A549 (cell line): ENCODE data around the gene JAZF1. TPM values are rescaled to one million over a fixed set of nuclear protein-coding genes. Genes with fewer than 3 reads are reported as not detected.

ENCODE experiments used
- ATAC-seq, 2 experiments: fragments of 200-7000 bp in 1 of 2; fragments of >200 bp in 1 of 2; cut with Nextera tagmentation in 1 of 2; cut with Tn5 transposase in 1 of 2; 3 replicates each; pipeline versions ENCODE4 v1.8.0 to v1.9.1; 2018 to 2020; ENCODE audit warnings: mild to moderate bottlenecking in 1 of 2, moderate library complexity in 1 of 2
- CTCF ChIA-PET: fragments of 300-600 bp; sonication (Branson Sonifier 250); formaldehyde crosslinking; extraction: SDS; loops from one replicate; lab custom pipeline; 2021; ENCODE audit warnings: antibody characterized with exemption, inconsistent platforms; lab: Yijun Ruan, JAX
- POLR2A ChIA-PET: fragments of 350-600 bp; formaldehyde crosslinking; extraction: SDS; loops from one replicate; lab custom pipeline; 2021; ENCODE audit warnings: antibody characterized with exemption, inconsistent platforms; lab: Yijun Ruan, JAX
- DNase-seq, 2 experiments: peaks; one replicate each; pipeline versions ENCODE4 v3.0.0 to v3.0.0-alpha.2; 2011 to 2016; ENCODE audit warnings: low read depth in 1 of 2, low spot score in 1 of 2
- FAIRE-seq: peaks from 2 replicates; lab custom pipeline; 2011; peaks lifted over from hg19 to GRCh38; lab: Jason Lieb, UNC
- H3K27ac ChIP-seq, 2 experiments: fragments of >200 bp; sonication (Bioruptor Twin); formaldehyde crosslinking; 3 replicates each; pipeline ENCODE4 v1.5.1; 2016 to 2017
- H3K4me1 ChIP-seq: fragments of >200 bp; sonication (Bioruptor Twin); formaldehyde crosslinking; 3 replicates; pipeline ENCODE4 v1.6.1; 2016
- H3K4me2 ChIP-seq: fragments of >200 bp; sonication (Bioruptor Twin); formaldehyde crosslinking; 3 replicates; pipeline ENCODE4 v1.6.1; 2016
- H3K4me3 ChIP-seq: fragments of >200 bp; sonication (Bioruptor Twin); formaldehyde crosslinking; 3 replicates; pipeline ENCODE4 v1.5.1; 2016
- H3K9me3 ChIP-seq: fragments of >200 bp; sonication (Bioruptor Twin); formaldehyde crosslinking; 3 replicates; pipeline ENCODE4 v1.6.1; 2016
- CBX8 ChIP-seq: fragments of 200-600 bp; sonication (generic); IDR thresholded peaks from 2 replicates; pipeline ENCODE4 v1.6.1; 2016
- CEBPB ChIP-seq, 2 experiments: fragments of >200 bp in 1 of 2; sonication (Bioruptor Twin) in 1 of 2; formaldehyde crosslinking in 1 of 2; IDR thresholded peaks; 2 replicates each; pipeline ENCODE4 v1.6.1; 2012 to 2016
- EHF ChIP-seq: fragments of 250-450 bp; sonication (Bioruptor Pico); IDR thresholded peaks from 2 replicates; pipeline ENCODE4 v1.5.0; 2020; ENCODE audit warnings: mild to moderate bottlenecking
- EP300 ChIP-seq, 2 experiments: fragments of >200 bp; sonication (Bioruptor Twin); formaldehyde crosslinking; IDR thresholded peaks; 2 replicates in 1 of 2; 3 replicates in 1 of 2; pipeline ENCODE4 v1.6.1; 2016 to 2017
- FOSL2 ChIP-seq, 2 experiments: fragments of 450-650 bp in 1 of 2; fragments of >200 bp in 1 of 2; sonication (Bioruptor Twin) in 1 of 2; formaldehyde crosslinking; IDR thresholded peaks; 2 replicates each; pipeline versions ENCODE4 v1.5.0 to v1.6.1; 2016 to 2020; ENCODE audit warnings: mild to moderate bottlenecking in 1 of 2, moderate library complexity in 1 of 2
- FOXS1 ChIP-seq: fragments of 250-450 bp; sonication (Bioruptor Pico); IDR thresholded peaks from 2 replicates; pipeline ENCODE4 v1.5.0; 2020; ENCODE audit warnings: mild to moderate bottlenecking, moderate library complexity
- HEYL ChIP-seq: fragments of 250-450 bp; sonication (Bioruptor Pico); IDR thresholded peaks from 2 replicates; pipeline ENCODE4 v1.8.0; 2021; ENCODE audit warnings: mild to moderate bottlenecking, moderate library complexity
- HOXA7 ChIP-seq: fragments of 250-450 bp; sonication (Bioruptor Pico); IDR thresholded peaks from 2 replicates; pipeline ENCODE4 v1.5.0; 2020; ENCODE audit warnings: mild to moderate bottlenecking, moderate library complexity
- HOXB13 ChIP-seq: fragments of 250-450 bp; sonication (Bioruptor Pico); IDR thresholded peaks from 2 replicates; pipeline ENCODE4 v1.5.0; 2020; ENCODE audit warnings: low read depth, mild to moderate bottlenecking, moderate library complexity
- HOXB5 ChIP-seq: fragments of 250-450 bp; sonication (Bioruptor Pico); IDR thresholded peaks from 2 replicates; pipeline ENCODE4 v1.5.0; 2020; ENCODE audit warnings: mild to moderate bottlenecking, moderate library complexity
- JUNB ChIP-seq: fragments of >200 bp; sonication (Bioruptor Twin); formaldehyde crosslinking; IDR thresholded peaks from 2 replicates; pipeline ENCODE4 v1.6.1; 2016
- KDM5A ChIP-seq: fragments of 200-600 bp; sonication (generic); IDR thresholded peaks from 2 replicates; pipeline ENCODE4 v1.6.1; 2016; ENCODE audit warnings: antibody characterized with exemption, mild to moderate bottlenecking
- MAFK ChIP-seq: fragments of 450-650 bp; IDR thresholded peaks from 2 replicates; pipeline ENCODE4 v1.6.1; 2014; ENCODE audit not compliant: partially characterized antibody
- MYC ChIP-seq: IDR thresholded peaks from 2 replicates; pipeline ENCODE4 v1.6.1; 2012; ENCODE audit warnings: mild to moderate bottlenecking, inconsistent platforms, low read length, improper control_type of control experiment, borderline replicate concordance
- PHF8 ChIP-seq: fragments of 200-600 bp; sonication (generic); IDR thresholded peaks from 2 replicates; pipeline ENCODE4 v1.6.1; 2016; ENCODE audit warnings: low read depth, mild to moderate bottlenecking, antibody characterized with exemption, moderate library complexity, borderline replicate concordance
- POLR2AphosphoS2 ChIP-seq: conservative IDR thresholded peaks from 2 replicates; pipeline ENCODE4 v1.6.1; 2012; ENCODE audit warnings: low read length, improper control_type of control experiment, inconsistent platforms
- RFX5 ChIP-seq: fragments of 450-650 bp; IDR thresholded peaks from 2 replicates; pipeline ENCODE4 v1.7.1; 2014; ENCODE audit warnings: antibody characterized with exemption, mild to moderate bottlenecking, moderate library complexity
- SMC3 ChIP-seq: fragments of >200 bp; sonication (Bioruptor Twin); formaldehyde crosslinking; IDR thresholded peaks from 3 replicates; pipeline ENCODE4 v1.6.1; 2018; ENCODE audit warnings: inconsistent platforms
- TFCP2L1 ChIP-seq: fragments of 250-450 bp; sonication (Bioruptor Pico); IDR thresholded peaks from 2 replicates; pipeline ENCODE4 v1.5.0; 2021; ENCODE audit warnings: mild to moderate bottlenecking
- ZFP36 ChIP-seq: fragments of 450-650 bp; IDR thresholded peaks from 2 replicates; pipeline ENCODE4 v1.6.1; 2014; ENCODE audit warnings: borderline replicate concordance; ENCODE audit not compliant: partially characterized antibody
- ZSCAN20 ChIP-seq: fragments of 250-450 bp; sonication (Bioruptor Pico); IDR thresholded peaks from 2 replicates; pipeline ENCODE4 v1.8.0; 2022; ENCODE audit warnings: mild to moderate bottlenecking, moderate library complexity
- WGBS: methylation state at CpG from one replicate; pipeline ENCODE4 v1.1.6; 2017; ENCODE audit errors: missing lambda C conversion rate; 5-methylcytosine and 5-hydroxymethylcytosine counted together
- polyA plus RNA-seq, 4 experiments: library from polyadenylated mRNA; depleted of rRNA in 3 of 4; stranded (reverse); fragments of >200 nt; fragmentation: RNase III in 1 of 4; extraction: RNeasy Plus Mini Kit Qiagen cat#74134 plus additional on column Dnase treatment in 1 of 4; gene quantifications; 2 replicates in 3 of 4; 3 replicates in 1 of 4; pipeline ENCODE4 v1.2.3, GENCODE V29; 2011 to 2017
- TF ChIP-seq, protein P1 (sequence below): fragments of >200 bp; sonication (Bioruptor Twin); formaldehyde crosslinking; IDR thresholded peaks from 2 replicates; pipeline ENCODE4 v1.6.1; 2016
- TF ChIP-seq, protein P2 (sequence below): fragments of >200 bp; sonication (Bioruptor Twin); formaldehyde crosslinking; IDR thresholded peaks from 3 replicates; pipeline ENCODE4 v1.6.1; 2016
- TF ChIP-seq, protein P3 (sequence below): fragments of >200 bp; sonication (Bioruptor Twin); formaldehyde crosslinking; IDR thresholded peaks from 3 replicates; pipeline ENCODE4 v1.5.1; 2016
- TF ChIP-seq, protein P4 (sequence below): fragments of 250-450 bp; sonication (Bioruptor Pico); IDR thresholded peaks from 2 replicates; pipeline ENCODE4 v1.5.0; 2020; ENCODE audit warnings: low read depth, mild to moderate bottlenecking, moderate library complexity

JAZF1 gene
- polyA plus RNA-seq, 2 of the 4 experiments (the other 2 are of a cell fraction) = 1.9 to 2.8 TPM

DNA sequence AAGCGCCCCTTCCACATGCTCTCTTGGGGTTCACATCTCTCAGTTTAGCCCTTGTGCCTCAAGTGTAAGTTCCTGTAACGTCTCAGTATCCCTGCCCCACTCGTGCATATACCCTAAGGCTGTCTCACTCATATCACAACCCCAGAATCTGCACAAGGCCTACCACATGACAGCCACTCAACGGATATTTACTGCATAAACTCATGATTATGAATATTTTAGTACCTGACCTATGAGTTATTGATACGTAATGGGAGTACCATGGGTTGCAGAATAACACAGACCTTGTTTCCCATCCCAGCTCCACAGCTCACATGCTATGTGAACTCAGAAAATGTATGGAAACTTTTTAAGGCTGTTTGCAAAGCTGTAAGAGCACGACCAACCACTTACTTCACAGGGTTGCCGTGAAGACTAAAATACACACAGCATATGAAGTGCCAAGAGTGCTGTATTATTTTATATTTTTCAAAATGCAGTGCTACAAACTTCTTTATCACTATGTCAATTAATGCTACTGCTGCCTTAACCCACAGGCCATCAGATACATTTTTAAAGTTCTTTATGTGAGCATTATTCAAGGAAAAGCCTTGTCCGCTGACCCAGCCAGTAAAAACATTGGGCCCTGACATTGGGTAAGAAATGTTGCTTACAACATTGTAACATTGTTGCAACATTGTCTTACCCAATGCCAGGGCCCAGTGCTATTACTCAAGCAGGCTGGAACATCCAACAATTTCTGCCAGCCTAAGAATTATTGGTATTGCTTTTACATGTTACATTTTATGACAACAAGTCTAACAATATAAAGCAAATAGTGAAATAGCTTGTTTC is 97.2 kb downstream of the JAZF1 start:
- peaks cover 18% of the 10 kb centered on the region for H3K4me1 ChIP-seq
- ATAC-seq = peak; percentile 40 to 70; a peak in 3 of 6 replicates
- WGBS = 87% methylated on average over 8 of the region's 8 CpGs
- H3K4me3 ChIP-seq = no peak overlapping the region
- H3K27ac ChIP-seq = peak overlapping the region; percentile 55 to 64; a peak in 4 of 6 replicates
- TF ChIP-seq, protein P1, sequence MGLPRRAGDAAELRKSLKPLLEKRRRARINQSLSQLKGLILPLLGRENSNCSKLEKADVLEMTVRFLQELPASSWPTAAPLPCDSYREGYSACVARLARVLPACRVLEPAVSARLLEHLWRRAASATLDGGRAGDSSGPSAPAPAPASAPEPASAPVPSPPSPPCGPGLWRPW = peak; percentile 97
- TF ChIP-seq POLR2AphosphoS2 (no peak), JUNB (peak; percentile 16; the same call in 1 of the 2 replicates), EP300 (IDR thresholded peaks at IDR 0.05) (peak in 1 of 2 experiments; percentile 56; a peak in 2 of 5 replicates), KDM5A (no peak), CEBPB (IDR thresholded peaks at IDR 0.05) (peak; percentile 89 to 96), ZFP36 (no peak)
- TF ChIP-seq, protein P2, sequence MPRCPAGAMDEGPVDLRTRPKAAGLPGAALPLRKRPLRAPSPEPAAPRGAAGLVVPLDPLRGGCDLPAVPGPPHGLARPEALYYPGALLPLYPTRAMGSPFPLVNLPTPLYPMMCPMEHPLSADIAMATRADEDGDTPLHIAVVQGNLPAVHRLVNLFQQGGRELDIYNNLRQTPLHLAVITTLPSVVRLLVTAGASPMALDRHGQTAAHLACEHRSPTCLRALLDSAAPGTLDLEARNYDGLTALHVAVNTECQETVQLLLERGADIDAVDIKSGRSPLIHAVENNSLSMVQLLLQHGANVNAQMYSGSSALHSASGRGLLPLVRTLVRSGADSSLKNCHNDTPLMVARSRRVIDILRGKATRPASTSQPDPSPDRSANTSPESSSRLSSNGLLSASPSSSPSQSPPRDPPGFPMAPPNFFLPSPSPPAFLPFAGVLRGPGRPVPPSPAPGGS = 0 out of 3 replicates have a peak, but pooled peaks have one; percentile 46
- POLR2A ChIA-PET = no interaction called here
- no peak for FAIRE-seq
- peak overlapping the region; percentile 9; the same call in 2 of the 3 replicates for H3K4me2 ChIP-seq
- CTCF ChIA-PET = interaction anchor here (0.7 to 11.3 kb wide), 8 partner anchors 9 to 163 kb away, joined by 3 to 117 read pairs (median 3); no protein-coding TSS in a partner anchor
- H3K9me3 ChIP-seq = no peaks in the 10 kb centered on the region
- DNase-seq = peak in 1 of 2 experiments; percentile 31

DNA sequence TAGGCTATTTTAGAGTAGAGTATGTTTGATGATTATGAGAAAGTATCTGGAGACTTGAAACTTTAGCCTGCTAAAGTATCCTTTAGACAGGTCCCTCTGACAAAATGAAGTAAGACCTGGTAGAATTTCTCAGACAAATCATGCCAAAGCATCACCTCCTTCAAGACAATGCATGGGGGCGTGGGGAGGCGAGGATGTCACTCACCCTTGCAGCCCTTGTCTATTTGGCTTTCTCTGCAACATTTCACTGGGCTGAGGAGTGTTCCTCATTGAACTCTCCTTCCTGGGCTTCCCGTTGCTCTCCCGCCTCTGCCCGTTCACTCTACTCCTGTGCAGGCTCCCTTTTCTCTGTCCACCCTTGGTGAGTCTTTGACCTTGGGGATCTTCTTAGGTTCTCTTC is 98.5 kb downstream of the JAZF1 start:
- no peak for DNase-seq
- 93% methylated on average over 5 of the region's 5 CpGs for WGBS
- no peak overlapping the region for H3K4me3 ChIP-seq
- no peaks in the 10 kb centered on the region for H3K9me3 ChIP-seq
- H3K27ac ChIP-seq = peak overlapping the region; percentile 55 to 64; a peak in 4 of 6 replicates
- ChIA-PET CTCF (interaction anchor here (1.2 to 11.3 kb wide), 4 partner anchors 8 to 62 kb away, joined by 3 to 117 read pairs (median 7); no protein-coding TSS in a partner anchor), POLR2A (no interaction called here)
- no peak for TF ChIP-seq PHF8
- TF ChIP-seq, all 56 proteins: peak for 0
- Histone ChIP-seq H3K4me2 (no peak overlapping the region), H3K4me1 (peaks cover 30% of the 10 kb centered on the region)
- no peak for ATAC-seq
- no peak for FAIRE-seq

DNA sequence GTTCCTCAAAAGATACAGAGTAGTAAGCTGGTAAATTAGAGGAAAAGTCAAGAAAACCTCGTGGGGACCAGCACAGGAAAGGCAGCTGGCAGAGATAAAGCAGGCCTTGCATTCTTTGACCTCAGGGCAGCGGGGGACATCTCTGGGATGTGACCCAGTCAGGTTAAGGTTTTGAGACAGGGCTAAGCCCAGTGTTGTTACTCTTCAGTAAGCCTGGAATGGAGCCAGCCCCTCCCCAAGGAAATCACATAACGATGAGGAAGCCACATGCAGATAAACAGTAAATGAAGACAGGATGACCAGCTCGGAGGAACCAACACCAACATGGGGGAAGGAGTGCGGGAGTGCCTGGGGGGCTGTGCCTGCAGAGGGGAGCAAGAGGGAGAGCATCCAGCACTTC is 99.6 kb downstream of the JAZF1 start:
- Histone ChIP-seq H3K4me1 (peaks cover 36% of the 10 kb centered on the region), H3K27ac (peak overlapping the region; percentile 13 to 57; a peak in 3 of 6 replicates), H3K4me2 (no peak overlapping the region), H3K9me3 (no peaks in the 10 kb centered on the region), H3K4me3 (no peak overlapping the region)
- ChIA-PET POLR2A (no interaction called here), CTCF (interaction anchor here (0.6 to 11.3 kb wide), 6 partner anchors 15 to 871 kb away, joined by 3 to 117 read pairs (median 15); no protein-coding TSS in a partner anchor)
- no peak for ATAC-seq
- FAIRE-seq = no peak
- 71% methylated on average over 5 of the region's 5 CpGs for WGBS
- TF ChIP-seq CEBPB (IDR thresholded peaks at IDR 0.05) = no peak
- TF ChIP-seq, protein P3, sequence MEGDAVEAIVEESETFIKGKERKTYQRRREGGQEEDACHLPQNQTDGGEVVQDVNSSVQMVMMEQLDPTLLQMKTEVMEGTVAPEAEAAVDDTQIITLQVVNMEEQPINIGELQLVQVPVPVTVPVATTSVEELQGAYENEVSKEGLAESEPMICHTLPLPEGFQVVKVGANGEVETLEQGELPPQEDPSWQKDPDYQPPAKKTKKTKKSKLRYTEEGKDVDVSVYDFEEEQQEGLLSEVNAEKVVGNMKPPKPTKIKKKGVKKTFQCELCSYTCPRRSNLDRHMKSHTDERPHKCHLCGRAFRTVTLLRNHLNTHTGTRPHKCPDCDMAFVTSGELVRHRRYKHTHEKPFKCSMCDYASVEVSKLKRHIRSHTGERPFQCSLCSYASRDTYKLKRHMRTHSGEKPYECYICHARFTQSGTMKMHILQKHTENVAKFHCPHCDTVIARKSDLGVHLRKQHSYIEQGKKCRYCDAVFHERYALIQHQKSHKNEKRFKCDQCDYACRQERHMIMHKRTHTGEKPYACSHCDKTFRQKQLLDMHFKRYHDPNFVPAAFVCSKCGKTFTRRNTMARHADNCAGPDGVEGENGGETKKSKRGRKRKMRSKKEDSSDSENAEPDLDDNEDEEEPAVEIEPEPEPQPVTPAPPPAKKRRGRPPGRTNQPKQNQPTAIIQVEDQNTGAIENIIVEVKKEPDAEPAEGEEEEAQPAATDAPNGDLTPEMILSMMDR = no peak
- no peak for TF ChIP-seq HOXB13 (CRISPR knock-in tag)
- TF ChIP-seq HEYL (CRISPR knock-in tag) = no peak
- no peak for TF ChIP-seq HOXB5 (CRISPR knock-in tag)
- no peak for TF ChIP-seq FOXS1 (CRISPR knock-in tag)
- no peak for TF ChIP-seq HOXA7
- TF ChIP-seq TFCP2L1 = no peak
- no peak for TF ChIP-seq CBX8
- TF ChIP-seq MYC = no peak
- no peak for TF ChIP-seq FOSL2 (IDR thresholded peaks at IDR 0.05)
- TF ChIP-seq FOSL2 (CRISPR knock-in tag; IDR thresholded peaks at IDR 0.05) = no peak
- no peak for TF ChIP-seq SMC3
- TF ChIP-seq RFX5 = no peak
- TF ChIP-seq ZSCAN20 (CRISPR knock-in tag) = no peak
- TF ChIP-seq EHF (CRISPR knock-in tag) = no peak
- no peak for TF ChIP-seq MAFK
- TF ChIP-seq, protein P4, sequence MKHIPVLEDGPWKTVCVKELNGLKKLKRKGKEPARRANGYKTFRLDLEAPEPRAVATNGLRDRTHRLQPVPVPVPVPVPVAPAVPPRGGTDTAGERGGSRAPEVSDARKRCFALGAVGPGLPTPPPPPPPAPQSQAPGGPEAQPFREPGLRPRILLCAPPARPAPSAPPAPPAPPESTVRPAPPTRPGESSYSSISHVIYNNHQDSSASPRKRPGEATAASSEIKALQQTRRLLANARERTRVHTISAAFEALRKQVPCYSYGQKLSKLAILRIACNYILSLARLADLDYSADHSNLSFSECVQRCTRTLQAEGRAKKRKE (CRISPR knock-in tag) = no peak
- TF ChIP-seq, all 56 proteins: peak for 0
- no peak for DNase-seq
